ENCODE data around the gene LBP.

- no peak for TF ChIP-seq FOXK1 (CRISPR knock-in tag; IDR thresholded peaks at IDR 0.05; ENCODE audit: borderline replicate concordance, low read depth)
- TF ChIP-seq HOXA7 (CRISPR knock-in tag; IDR thresholded peaks at IDR 0.05), result no peak
- no peak for TF ChIP-seq MAZ (IDR thresholded peaks at IDR 0.05; ENCODE audit: borderline replicate concordance, low read depth, low read length)
- no peak for TF ChIP-seq MAZ (CRISPR knock-in tag; IDR thresholded peaks at IDR 0.05; ENCODE audit: low read depth)
- TF ChIP-seq EP300 (IDR thresholded peaks at IDR 0.05; ENCODE audit: low read depth in 2 of 2, low read length in 2 of 2), result no peak
- TF ChIP-seq EP300 (CRISPR knock-in tag; IDR thresholded peaks at IDR 0.05; ENCODE audit: borderline replicate concordance), result no peak
- TF ChIP-seq MLX (CRISPR knock-in tag; IDR thresholded peaks at IDR 0.05), result no peak
- no peak for TF ChIP-seq IRF1 (CRISPR knock-in tag; IDR thresholded peaks at IDR 0.05; ENCODE audit: low read depth)
These were observed 37.8 kb upstream of the LBP start for GRCh38 chr20:38308447-38308846.
